GM18520 (cell line): Measurements from ENCODE around the gene TFAP2C.

Experiments
- ATAC-seq: cut with Tn5 transposase; IDR thresholded peaks from one replicate; pipeline ENCODE4 v1.9.1; 2021; ENCODE audit not compliant: unreplicated experiment

The TFAP2C gene

GRCh38 chr20:56628873-56629463, at the start of gene TFAP2C:
Gene TFAP2C (plus strand): TSS chr20:56629306. CDS start chr20:56629545, 239 bp downstream.
- no peak for ATAC-seq

- ATAC-seq, result no peak
These were observed 48.9 kb upstream of the TFAP2C start for GRCh38 chr20:56580226-56580625.

- ATAC-seq, result no peak
These were observed 47.4 kb upstream of the TFAP2C start for GRCh38 chr20:56581701-56582100.

- no peak for ATAC-seq
These were observed 46.6 kb upstream of the TFAP2C start for GRCh38 chr20:56582542-56582941.

GRCh38 chr20:56584916-56585315, 44.2 kb upstream of the TFAP2C start:
- no peak for ATAC-seq

GRCh38 chr20:56587307-56588041, 41.6 kb upstream of the TFAP2C start:
- ATAC-seq, result no peak

- ATAC-seq, result no peak
These were observed 40.1 kb upstream of the TFAP2C start for GRCh38 chr20:56588996-56589395.

GRCh38 chr20:56589633-56590032, 39.5 kb upstream of the TFAP2C start:
- ATAC-seq, result no peak

- no peak for ATAC-seq
These were observed 38.2 kb upstream of the TFAP2C start for GRCh38 chr20:56590888-56591287.

GRCh38 chr20:56592211-56592610, 36.9 kb upstream of the TFAP2C start:
- no peak for ATAC-seq

- ATAC-seq, result no peak
These were observed 36.3 kb upstream of the TFAP2C start for GRCh38 chr20:56592817-56593216.

- ATAC-seq, result no peak
These were observed 33.2 kb upstream of the TFAP2C start for GRCh38 chr20:56595746-56596475.

- no peak for ATAC-seq
These were observed 27.9 kb upstream of the TFAP2C start for GRCh38 chr20:56601166-56601565.

GRCh38 chr20:56604673-56605072, 24.4 kb upstream of the TFAP2C start:
- ATAC-seq, result no peak

GRCh38 chr20:56605261-56605996, 23.7 kb upstream of the TFAP2C start:
- no peak for ATAC-seq

- ATAC-seq, result no peak
These were observed 22.7 kb upstream of the TFAP2C start for GRCh38 chr20:56606174-56606945.

GRCh38 chr20:56607061-56607704, 21.9 kb upstream of the TFAP2C start:
- ATAC-seq, result no peak

GRCh38 chr20:56608376-56608775, 20.7 kb upstream of the TFAP2C start:
- ATAC-seq, result no peak

GRCh38 chr20:56609321-56609720, 19.8 kb upstream of the TFAP2C start:
- ATAC-seq, result no peak

GRCh38 chr20:56610098-56610497, 19.0 kb upstream of the TFAP2C start:
- ATAC-seq, result no peak
